Measurements from ENCODE around the gene NEK6. TPM values are rescaled to one million over a fixed set of nuclear protein-coding genes. Genes with fewer than 3 reads are reported as not detected.
A peak's percentile ranks its signal among the peaks of the same experiment; 100 is the strongest.

NEK6 gene
- total RNA-seq, 1 donor from 2014 or later = 23.5 TPM

DNA sequence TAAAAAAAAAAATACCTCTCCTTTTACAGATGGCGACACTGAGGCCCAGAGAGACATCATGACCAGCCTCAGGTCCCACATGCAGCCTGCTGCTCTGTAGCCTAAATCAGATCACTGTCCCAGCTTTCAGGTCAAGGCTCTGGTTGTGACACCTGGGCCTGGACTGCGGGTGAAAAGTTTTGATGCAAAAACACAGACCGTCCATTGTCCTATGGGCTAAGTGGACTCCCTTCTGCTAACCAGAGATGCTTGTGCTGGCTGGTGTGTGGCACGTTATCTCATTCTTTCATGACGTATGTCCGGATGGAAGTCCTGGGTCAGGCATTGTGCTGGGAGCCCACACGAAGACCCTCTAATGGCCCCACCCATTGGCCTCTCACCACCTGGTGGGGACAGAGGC is 7.8 kb downstream of the NEK6 start:
- DNase-seq (ENCODE audit: low read depth) = no peak
- H3K4me3 ChIP-seq (ENCODE audit: low read depth, low read length) = no peak overlapping the region
- TF ChIP-seq, protein P1, sequence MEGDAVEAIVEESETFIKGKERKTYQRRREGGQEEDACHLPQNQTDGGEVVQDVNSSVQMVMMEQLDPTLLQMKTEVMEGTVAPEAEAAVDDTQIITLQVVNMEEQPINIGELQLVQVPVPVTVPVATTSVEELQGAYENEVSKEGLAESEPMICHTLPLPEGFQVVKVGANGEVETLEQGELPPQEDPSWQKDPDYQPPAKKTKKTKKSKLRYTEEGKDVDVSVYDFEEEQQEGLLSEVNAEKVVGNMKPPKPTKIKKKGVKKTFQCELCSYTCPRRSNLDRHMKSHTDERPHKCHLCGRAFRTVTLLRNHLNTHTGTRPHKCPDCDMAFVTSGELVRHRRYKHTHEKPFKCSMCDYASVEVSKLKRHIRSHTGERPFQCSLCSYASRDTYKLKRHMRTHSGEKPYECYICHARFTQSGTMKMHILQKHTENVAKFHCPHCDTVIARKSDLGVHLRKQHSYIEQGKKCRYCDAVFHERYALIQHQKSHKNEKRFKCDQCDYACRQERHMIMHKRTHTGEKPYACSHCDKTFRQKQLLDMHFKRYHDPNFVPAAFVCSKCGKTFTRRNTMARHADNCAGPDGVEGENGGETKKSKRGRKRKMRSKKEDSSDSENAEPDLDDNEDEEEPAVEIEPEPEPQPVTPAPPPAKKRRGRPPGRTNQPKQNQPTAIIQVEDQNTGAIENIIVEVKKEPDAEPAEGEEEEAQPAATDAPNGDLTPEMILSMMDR (conservative IDR thresholded peaks at IDR 0.05; ENCODE audit: low read depth, low read length) = no peak

DNA sequence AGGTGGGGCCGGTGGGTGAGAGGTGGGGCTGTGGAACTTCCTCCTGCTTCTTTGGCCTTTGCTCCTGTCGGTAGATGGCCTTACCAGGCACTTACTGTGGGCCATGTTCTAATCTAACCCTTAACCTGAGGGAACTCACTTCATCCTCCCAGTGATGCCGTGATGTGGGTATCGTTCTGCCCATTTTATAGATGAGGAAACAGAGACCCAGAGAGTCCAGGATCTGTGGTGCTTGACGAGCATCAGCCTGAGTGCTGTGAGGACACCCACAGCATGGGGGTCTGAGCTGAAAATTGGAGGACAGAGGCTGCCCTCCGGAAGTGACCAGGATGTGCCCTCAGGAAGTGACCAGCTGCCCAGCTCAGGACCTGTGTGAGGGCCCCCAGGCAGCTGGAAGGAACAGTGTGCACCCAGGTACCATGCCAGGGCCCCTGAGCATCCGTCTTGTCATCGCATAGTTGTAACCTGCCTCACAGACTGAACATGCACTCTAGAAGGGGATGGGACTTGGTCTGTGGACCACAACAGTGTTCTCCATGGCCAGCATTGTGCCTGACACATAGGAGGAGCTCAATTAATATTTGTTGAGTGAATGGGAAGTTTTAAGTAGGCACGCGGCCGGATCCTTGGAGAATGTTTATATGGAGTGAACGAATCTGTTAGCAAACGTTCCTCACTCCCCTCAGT is 8.5 kb downstream of the NEK6 start:
- H3K4me3 ChIP-seq (ENCODE audit: low read depth, low read length) = no peak overlapping the region
- DNase-seq (ENCODE audit: low read depth) = no peak
- TF ChIP-seq, protein P1 (conservative IDR thresholded peaks at IDR 0.05; ENCODE audit: low read depth, low read length) = no peak

DNA sequence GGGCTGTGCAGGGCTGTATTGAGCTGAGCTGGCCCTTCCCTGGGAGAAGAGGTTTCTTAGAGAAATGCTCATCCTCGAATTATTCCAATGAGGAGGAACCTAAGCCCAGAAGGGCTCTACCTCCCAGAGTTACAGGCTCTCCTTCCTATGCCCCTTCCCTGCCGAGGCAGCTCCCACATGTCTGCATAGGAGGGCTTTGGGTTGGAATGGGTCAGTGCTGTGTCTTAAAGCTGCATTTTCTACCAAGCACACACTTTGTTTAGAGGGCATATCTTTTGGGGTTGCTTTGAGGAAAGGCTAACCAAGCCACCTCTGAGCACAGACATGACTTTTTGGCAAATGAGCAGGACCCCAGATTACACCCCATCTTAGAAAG is 9.1 kb downstream of the NEK6 start:
- no peak for DNase-seq (ENCODE audit: low read depth)
- TF ChIP-seq, protein P1 (conservative IDR thresholded peaks at IDR 0.05; ENCODE audit: low read depth, low read length) = no peak
- no peak overlapping the region for H3K4me3 ChIP-seq (ENCODE audit: low read depth, low read length)

DNA sequence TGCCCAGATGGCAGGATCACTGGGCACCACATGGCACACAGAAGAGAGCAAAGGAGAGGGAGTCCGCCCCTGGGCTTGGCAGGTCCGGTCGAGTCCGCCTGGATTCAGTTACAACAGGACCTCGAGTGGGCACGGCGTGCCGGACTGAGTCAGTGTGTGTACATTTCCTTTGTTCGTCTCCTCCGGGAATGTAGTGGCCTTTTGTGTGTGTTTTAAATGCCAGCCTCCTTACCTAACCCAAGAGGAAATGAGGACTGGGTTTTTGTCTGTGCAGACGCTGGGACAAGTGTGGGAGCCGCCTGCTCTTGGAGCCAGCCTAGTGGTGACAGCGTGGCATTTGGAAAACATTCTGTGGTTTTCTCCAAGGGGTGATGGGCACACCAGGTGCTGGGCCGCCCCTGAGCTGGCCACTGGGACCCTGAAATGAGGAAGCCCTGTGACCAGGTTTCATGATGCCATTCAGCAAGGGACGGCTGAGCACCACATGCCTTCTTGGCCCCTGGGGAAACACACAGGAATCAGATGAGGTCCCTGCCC is 9.6 kb downstream of the NEK6 start:
- no peak for DNase-seq (ENCODE audit: low read depth)
- H3K4me3 ChIP-seq (ENCODE audit: low read depth, low read length) = no peak overlapping the region
- TF ChIP-seq, protein P1 (conservative IDR thresholded peaks at IDR 0.05; ENCODE audit: low read depth, low read length) = peak; percentile 25

DNA sequence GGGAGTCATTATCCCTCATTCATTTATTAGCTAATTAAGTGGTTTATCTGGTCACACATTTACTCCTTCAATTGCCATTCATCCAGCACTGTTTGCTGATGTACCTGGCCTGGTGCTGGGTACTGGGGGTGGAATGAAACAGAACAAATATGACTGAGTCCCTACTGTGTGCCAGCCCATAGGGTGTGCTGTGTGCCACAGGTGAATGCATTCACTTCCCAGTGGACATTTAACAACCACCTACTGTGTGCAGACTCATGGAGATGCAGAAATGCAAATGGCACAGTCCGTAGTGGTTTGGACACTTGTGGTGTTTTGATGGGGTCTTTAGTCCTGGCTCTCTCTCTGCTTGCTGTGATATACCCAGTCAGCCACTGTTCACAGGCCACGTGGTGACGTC is 10.5 kb downstream of the NEK6 start:
- H3K4me3 ChIP-seq (ENCODE audit: low read depth, low read length) = no peak overlapping the region
- TF ChIP-seq, protein P1 (conservative IDR thresholded peaks at IDR 0.05; ENCODE audit: low read depth, low read length) = no peak
- DNase-seq (ENCODE audit: low read depth) = no peak

DNA sequence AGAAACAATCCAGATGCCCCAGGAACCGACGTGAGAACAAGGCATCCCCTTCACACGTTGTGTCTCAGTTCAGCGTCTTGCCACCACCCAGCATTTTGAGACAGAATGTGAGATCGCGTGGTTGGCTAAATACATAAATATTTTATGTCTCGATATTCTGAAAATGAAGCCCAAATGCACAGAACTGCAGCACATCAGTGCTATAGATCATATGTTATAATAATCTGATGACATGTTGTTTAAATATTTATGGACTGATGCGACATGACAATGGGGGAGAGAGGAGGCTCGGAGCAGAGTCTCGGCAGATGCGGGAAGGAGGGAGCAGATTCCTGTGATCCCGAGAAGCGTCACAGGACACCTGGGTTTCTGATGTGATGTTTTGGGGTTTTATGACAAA is 10.9 kb downstream of the NEK6 start:
- H3K4me3 ChIP-seq (ENCODE audit: low read depth, low read length) = no peak overlapping the region
- no peak for DNase-seq (ENCODE audit: low read depth)
- TF ChIP-seq, protein P1 (conservative IDR thresholded peaks at IDR 0.05; ENCODE audit: low read depth, low read length) = no peak

DNA sequence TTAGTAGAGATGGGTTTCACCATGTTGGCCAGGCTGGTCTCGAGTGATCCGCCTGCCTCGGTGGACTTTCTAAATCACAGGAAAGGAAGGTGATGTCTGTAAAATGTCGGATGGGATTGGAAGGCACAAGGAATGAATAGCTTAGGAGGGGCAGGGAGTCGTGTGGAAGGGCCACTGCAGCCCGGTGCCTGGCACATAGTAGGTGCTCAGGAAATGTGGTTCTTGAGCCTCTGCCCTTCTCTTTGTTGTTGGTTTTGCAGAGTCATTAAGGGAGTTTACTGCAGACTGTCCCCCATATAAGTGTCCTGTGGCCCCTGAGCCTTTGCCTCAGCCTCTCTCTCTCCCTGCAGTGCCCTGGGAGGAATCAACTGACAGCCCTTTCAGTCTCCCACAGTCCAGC is 11.8 kb downstream of the NEK6 start:
- TF ChIP-seq, protein P1 (conservative IDR thresholded peaks at IDR 0.05; ENCODE audit: low read depth, low read length) = no peak
- H3K4me3 ChIP-seq (ENCODE audit: low read depth, low read length) = no peak overlapping the region
- no peak for DNase-seq (ENCODE audit: low read depth)

All from epithelial cell of proximal tubule (primary cell).